ENCODE data around the gene STK24.

GRCh38 chr13:98403076-98403475 is 173.8 kb downstream of the STK24 start:
- TF ChIP-seq, protein P1, sequence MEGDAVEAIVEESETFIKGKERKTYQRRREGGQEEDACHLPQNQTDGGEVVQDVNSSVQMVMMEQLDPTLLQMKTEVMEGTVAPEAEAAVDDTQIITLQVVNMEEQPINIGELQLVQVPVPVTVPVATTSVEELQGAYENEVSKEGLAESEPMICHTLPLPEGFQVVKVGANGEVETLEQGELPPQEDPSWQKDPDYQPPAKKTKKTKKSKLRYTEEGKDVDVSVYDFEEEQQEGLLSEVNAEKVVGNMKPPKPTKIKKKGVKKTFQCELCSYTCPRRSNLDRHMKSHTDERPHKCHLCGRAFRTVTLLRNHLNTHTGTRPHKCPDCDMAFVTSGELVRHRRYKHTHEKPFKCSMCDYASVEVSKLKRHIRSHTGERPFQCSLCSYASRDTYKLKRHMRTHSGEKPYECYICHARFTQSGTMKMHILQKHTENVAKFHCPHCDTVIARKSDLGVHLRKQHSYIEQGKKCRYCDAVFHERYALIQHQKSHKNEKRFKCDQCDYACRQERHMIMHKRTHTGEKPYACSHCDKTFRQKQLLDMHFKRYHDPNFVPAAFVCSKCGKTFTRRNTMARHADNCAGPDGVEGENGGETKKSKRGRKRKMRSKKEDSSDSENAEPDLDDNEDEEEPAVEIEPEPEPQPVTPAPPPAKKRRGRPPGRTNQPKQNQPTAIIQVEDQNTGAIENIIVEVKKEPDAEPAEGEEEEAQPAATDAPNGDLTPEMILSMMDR (conservative IDR thresholded peaks at IDR 0.05; ENCODE audit: low read length): no peak
- TF ChIP-seq EZH2phosphoT487 (IDR thresholded peaks at IDR 0.05; ENCODE audit: borderline replicate concordance): no peak

Measured in Loucy (cell line).